A549 (cell line): Measurements from ENCODE around the gene MYH9.

Experiments used
- CBX8 ChIP-seq: fragments of 200-600 bp; sonication (generic); IDR thresholded peaks from 2 replicates; pipeline ENCODE4 v1.6.1; 2016
- EP300 ChIP-seq, 2 experiments: fragments of >200 bp; sonication (Bioruptor Twin); formaldehyde crosslinking; IDR thresholded peaks; 2 replicates in 1 of 2; 3 replicates in 1 of 2; pipeline ENCODE4 v1.6.1; 2016 to 2017
- HDAC2 ChIP-seq: fragments of 200-600 bp; sonication (generic); IDR thresholded peaks from 2 replicates; pipeline ENCODE4 v1.6.1; 2016
- NPAS2 ChIP-seq: fragments of 250-450 bp; sonication (Bioruptor Pico); IDR thresholded peaks from 2 replicates; pipeline ENCODE4 v1.8.0; 2022; ENCODE audit warnings: mild to moderate bottlenecking, moderate library complexity, borderline replicate concordance
- TF ChIP-seq, protein P1 (sequence below): fragments of >200 bp; sonication (Bioruptor Twin); formaldehyde crosslinking; IDR thresholded peaks from 3 replicates; pipeline ENCODE4 v1.5.1; 2016
- TF ChIP-seq, protein P2 (sequence below): IDR thresholded peaks from 2 replicates; pipeline ENCODE4 v1.6.1; 2012

DNA sequence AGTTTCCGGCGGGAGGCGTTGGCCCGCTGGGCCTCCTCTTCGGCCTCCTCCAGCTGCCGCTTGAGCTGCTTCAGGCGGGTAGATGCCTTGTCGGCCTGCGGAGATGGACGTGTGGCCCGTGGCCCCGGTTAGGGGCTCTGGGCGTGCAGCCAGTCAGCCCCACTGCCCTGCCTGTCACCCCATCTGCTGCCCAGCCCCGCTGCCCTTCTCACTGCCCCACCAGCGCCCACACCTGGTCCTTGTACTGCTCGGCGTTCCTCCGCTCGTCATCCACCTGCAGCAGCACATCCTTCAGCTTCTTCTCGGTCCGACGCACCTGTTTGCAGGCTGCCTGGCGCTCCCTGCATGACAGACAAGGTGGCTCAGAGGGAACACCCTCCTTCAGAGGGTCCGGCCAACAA is 103.6 kb downstream of the MYH9 start:
- TF ChIP-seq, protein P1, sequence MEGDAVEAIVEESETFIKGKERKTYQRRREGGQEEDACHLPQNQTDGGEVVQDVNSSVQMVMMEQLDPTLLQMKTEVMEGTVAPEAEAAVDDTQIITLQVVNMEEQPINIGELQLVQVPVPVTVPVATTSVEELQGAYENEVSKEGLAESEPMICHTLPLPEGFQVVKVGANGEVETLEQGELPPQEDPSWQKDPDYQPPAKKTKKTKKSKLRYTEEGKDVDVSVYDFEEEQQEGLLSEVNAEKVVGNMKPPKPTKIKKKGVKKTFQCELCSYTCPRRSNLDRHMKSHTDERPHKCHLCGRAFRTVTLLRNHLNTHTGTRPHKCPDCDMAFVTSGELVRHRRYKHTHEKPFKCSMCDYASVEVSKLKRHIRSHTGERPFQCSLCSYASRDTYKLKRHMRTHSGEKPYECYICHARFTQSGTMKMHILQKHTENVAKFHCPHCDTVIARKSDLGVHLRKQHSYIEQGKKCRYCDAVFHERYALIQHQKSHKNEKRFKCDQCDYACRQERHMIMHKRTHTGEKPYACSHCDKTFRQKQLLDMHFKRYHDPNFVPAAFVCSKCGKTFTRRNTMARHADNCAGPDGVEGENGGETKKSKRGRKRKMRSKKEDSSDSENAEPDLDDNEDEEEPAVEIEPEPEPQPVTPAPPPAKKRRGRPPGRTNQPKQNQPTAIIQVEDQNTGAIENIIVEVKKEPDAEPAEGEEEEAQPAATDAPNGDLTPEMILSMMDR, result no peak
- TF ChIP-seq EP300 (IDR thresholded peaks at IDR 0.05), result no peak
- no peak for TF ChIP-seq NPAS2 (CRISPR knock-in tag)
- TF ChIP-seq, protein P2, sequence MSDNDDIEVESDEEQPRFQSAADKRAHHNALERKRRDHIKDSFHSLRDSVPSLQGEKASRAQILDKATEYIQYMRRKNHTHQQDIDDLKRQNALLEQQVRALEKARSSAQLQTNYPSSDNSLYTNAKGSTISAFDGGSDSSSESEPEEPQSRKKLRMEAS, result no peak
- TF ChIP-seq HDAC2, result no peak
- no peak for TF ChIP-seq CBX8
